Mucosa of descending colon (tissue), 3 donors: Measurements from ENCODE around the gene SLC28A1. TPM values are rescaled to one million over a fixed set of nuclear protein-coding genes. Genes with fewer than 3 reads are reported as not detected.
"Not testable (repeated sequence)": the region's sequence is repeated elsewhere in the genome, so short reads cannot be mapped to it uniquely, and the experiment has no call there.

Experiments
- ATAC-seq: fragments of 200-7000 bp; cut with Tn5 transposase; one replicate; pipeline ENCODE4 v1.9.1; 2020; ENCODE audit warnings: mild to moderate bottlenecking, moderate library complexity
- DNase-seq, 3 donors: peaks; one replicate each; pipeline ENCODE4 v3.0.0-alpha.2; 2020
- H3K36me3 ChIP-seq: fragments of 200-600 bp; one replicate; pipeline ENCODE4 v1.8.0; 2021; ENCODE audit warnings: low read depth, mild to moderate bottlenecking
- H3K4me1 ChIP-seq: fragments of 200-600 bp; one replicate; pipeline ENCODE4 v1.8.0; 2021; ENCODE audit warnings: low read depth, mild to moderate bottlenecking
- H3K4me3 ChIP-seq: fragments of 200-600 bp; one replicate; pipeline ENCODE4 v1.8.0; 2021; ENCODE audit warnings: mild to moderate bottlenecking
- H3K9me3 ChIP-seq: fragments of 200-600 bp; one replicate; pipeline ENCODE4 v1.8.0; 2021; ENCODE audit warnings: mild to moderate bottlenecking
- intact Hi-C, 2 donors: fragments of 100-400 bp; cut with DNase I in 1 of 2; cut with micrococcal nuclease in 1 of 2; formaldehyde crosslinking; loops; one replicate each; pipeline versions ENCODE4 v1.11.0 to v1.11.1; 2022; cut with DNase I, micrococcal nuclease
- total RNA-seq, 3 donors: library from RNA; stranded (reverse); fragmentation: NEBNext Ultra II Directional in 2 of 3; extraction: Animal tissue kit (Norgen Biotek cat#: 25700) in 2 of 3; gene quantifications; one replicate each; pipeline versions ENCODE4 v1.2.1 to v1.2.4, GENCODE V29; 2021 to 2023
- TF ChIP-seq, protein P1 (sequence below): fragments of 200-600 bp; IDR thresholded peaks from one replicate; pipeline ENCODE4 v1.8.0; 2022; ENCODE audit warnings: antibody characterized with exemption, mild to moderate bottlenecking
- donor health status: DM: no; HTN: no; CAD: no; lungs with moderate emphysema.
- donor health status: DM: no; HTN: no; CAD: no.
- donor health status: DM: no; HTN: yes; CAD: no.

The SLC28A1 gene
- total RNA-seq, 3 donors from 2014 or later = not detected

DNA sequence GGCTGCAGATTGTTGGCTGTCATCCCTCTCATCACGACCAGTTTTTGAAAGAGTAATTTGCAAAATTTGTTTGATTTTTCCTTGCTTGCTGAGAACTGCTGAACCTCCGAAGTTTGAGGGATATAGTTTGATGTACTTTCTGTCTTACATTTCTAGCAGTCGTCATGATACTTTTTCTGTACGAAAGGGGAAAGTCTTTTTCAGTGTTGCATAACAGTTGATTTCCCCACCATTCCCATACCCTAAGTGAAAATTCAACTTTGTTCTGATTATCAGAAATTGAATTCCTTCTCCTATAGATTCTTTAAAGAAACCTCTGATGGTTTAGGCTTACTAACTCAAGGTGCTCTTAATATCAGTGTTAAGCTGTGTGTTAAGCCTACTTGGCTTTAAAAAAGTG lies 98.8 kb downstream of the SLC28A1 start:
- DNase-seq (no peak), ATAC-seq (no peak)
- intact Hi-C loops = no loop called here
- H3K9me3 ChIP-seq = no peaks in the 10 kb centered on the region
- H3K4me3 ChIP-seq = no peak overlapping the region
- H3K36me3 ChIP-seq = no peaks in the 10 kb centered on the region
- peaks cover 28% of the 10 kb centered on the region for H3K4me1 ChIP-seq
- TF ChIP-seq, protein P1, sequence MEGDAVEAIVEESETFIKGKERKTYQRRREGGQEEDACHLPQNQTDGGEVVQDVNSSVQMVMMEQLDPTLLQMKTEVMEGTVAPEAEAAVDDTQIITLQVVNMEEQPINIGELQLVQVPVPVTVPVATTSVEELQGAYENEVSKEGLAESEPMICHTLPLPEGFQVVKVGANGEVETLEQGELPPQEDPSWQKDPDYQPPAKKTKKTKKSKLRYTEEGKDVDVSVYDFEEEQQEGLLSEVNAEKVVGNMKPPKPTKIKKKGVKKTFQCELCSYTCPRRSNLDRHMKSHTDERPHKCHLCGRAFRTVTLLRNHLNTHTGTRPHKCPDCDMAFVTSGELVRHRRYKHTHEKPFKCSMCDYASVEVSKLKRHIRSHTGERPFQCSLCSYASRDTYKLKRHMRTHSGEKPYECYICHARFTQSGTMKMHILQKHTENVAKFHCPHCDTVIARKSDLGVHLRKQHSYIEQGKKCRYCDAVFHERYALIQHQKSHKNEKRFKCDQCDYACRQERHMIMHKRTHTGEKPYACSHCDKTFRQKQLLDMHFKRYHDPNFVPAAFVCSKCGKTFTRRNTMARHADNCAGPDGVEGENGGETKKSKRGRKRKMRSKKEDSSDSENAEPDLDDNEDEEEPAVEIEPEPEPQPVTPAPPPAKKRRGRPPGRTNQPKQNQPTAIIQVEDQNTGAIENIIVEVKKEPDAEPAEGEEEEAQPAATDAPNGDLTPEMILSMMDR = no peak

DNA sequence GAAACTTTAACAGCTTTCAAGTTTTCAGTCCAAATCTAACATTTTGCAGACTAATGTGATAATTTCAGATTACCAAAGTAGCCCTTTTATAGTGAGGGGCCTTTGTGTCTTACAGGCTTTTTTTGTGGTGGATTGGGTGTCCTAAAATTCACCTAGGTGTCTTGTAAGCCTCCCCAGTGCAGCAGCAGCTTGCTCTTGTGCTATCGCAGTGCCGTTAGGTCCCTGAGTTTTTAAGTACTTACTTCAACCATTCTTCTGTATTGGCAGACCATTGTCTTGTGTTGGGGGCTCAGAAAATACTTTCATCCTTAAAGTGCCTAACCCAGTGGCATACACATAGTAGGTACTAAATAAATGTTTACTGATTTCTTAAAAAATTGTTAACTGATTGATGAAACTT lies 99.2 kb downstream of the SLC28A1 start:
- DNase-seq (peak in 1 of 3 donors; percentile 25), ATAC-seq (no peak)
- Histone ChIP-seq H3K4me1 (peaks cover 30% of the 10 kb centered on the region), H3K4me3 (no peak overlapping the region), H3K36me3 (no peaks in the 10 kb centered on the region), H3K9me3 (no peaks in the 10 kb centered on the region)
- intact Hi-C loops = no loop called here
- TF ChIP-seq, protein P1 = no peak

DNA sequence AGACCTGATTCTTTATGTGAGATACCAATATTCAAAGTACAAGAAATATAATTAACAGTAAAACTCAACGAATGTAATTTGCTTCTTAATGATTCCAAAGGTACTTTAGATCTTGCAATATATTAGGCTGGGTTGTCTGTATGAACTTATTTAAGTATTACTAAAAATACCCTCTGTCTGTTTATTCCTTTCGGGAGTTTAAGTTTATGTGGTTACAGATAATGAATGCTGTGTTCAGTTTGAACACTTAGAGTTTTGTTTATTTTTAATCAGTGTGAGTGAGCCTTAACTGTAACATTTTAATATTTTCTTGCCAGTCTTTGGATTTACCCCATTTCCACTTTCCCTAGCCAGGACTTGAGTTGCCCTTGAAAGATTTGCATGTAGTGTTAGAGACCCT lies 100.7 kb downstream of the SLC28A1 start:
- intact Hi-C loops = no loop called here
- no peak for ATAC-seq
- H3K4me1 ChIP-seq = peaks cover 25% of the 10 kb centered on the region
- H3K4me3 ChIP-seq = no peak overlapping the region
- H3K9me3 ChIP-seq = no peaks in the 10 kb centered on the region
- DNase-seq = no peak
- TF ChIP-seq, protein P1 = no peak
- no peaks in the 10 kb centered on the region for H3K36me3 ChIP-seq

DNA sequence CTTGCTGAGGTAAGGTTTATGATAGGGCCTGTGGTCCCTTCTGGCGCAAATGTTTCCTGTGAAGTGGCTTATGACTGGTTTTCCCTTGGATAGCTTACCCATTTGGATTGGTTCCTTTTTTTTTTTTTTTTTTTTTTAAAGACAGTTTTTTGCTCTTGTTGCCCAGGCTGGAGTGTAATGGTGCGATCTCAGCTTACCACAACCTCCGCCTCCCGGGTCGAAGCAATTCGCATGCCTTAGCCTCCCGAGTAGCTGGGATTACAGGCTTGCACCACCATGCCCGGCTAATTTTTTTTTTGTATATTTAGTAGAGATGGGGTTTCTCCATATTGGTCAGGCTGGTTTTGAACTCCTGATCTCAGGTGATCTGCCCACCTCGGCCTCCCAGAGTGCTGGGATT lies 102.9 kb downstream of the SLC28A1 start:
- H3K4me1 ChIP-seq = peaks cover 30% of the 10 kb centered on the region
- H3K9me3 ChIP-seq, ATAC-seq, H3K4me3 ChIP-seq, intact Hi-C loops, H3K36me3 ChIP-seq, DNase-seq: not testable (repeated sequence)

DNA sequence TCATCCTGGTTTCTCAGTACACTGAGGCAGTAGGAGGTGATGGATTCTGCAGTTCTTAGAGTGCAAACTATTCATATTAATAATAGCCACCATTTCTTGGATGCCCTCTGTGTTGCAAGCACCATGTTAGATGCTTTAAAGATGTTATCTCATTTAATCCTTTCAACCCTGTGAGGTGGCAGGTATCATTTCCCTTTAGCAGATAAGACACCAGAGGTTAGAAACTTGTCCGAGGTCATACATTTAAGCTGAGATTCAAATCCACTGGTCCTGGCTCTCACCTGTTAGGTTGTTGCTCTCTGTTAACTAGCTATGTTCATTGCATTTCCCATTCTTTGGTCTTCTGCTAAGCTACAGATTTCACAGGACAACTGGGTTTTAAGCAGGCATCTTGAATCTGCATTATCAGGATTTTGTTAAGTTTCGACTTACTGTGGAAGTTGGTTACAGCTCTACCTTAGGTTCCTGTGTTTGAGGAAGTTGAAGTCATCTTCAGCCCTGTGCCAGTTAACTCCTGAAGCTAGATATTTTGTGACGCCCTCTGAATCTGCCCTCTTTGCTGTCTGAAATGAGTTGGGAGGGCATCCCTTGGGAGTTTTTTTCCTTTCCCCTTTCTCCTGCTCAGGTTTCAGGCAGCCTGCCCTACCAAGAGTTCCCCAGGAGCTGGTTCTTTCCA lies 103.6 kb downstream of the SLC28A1 start:
- Histone ChIP-seq H3K36me3 (no peaks in the 10 kb centered on the region), H3K9me3 (no peaks in the 10 kb centered on the region), H3K4me1 (peaks cover 36% of the 10 kb centered on the region), H3K4me3 (no peak overlapping the region)
- intact Hi-C loops = no loop called here
- ATAC-seq (no peak), DNase-seq (no peak)
- TF ChIP-seq, protein P1 = no peak

DNA sequence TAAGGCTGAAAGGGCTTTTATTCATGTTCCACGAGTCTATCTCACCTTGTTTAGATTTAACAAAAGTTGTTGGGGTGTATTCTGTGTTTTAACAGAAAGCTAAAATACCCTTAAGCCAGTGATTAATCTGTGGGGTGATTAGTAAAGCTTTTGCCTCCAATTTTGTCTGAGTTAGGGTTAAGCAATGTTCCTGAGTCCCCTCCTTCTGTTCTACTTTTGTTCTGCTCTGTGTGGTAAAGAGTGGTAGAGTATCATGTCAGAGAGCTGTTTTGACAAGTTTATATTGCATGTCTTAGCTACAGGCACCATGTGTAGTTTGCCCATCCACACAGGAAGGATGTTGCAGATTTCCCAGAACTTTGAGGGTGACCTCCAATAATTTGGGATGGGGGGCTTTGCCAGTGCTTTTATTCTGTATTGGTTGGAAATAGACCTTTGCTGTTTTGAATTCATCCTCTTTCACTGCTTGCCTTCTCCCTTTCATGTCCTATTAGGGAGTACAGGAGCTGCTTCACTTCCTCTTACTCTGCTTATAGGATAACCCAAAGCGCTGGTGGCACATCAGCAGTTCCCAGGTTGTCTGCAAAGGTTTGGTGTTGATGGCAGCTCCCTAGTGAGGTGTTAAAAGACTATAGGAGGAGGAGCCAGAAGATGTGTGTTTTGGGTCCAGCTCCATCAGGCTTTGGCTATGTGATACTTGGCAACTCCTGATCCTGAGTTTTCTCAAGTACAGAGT lies 104.6 kb downstream of the SLC28A1 start:
- Histone ChIP-seq H3K36me3 (no peaks in the 10 kb centered on the region), H3K4me3 (no peak overlapping the region), H3K9me3 (no peaks in the 10 kb centered on the region), H3K4me1 (peaks cover 34% of the 10 kb centered on the region)
- DNase-seq (no peak), ATAC-seq (no peak)
- TF ChIP-seq, protein P1 = no peak
- intact Hi-C loops = no loop called here
